ENCODE data around the gene GPR137.

Gene GPR137

DNA sequence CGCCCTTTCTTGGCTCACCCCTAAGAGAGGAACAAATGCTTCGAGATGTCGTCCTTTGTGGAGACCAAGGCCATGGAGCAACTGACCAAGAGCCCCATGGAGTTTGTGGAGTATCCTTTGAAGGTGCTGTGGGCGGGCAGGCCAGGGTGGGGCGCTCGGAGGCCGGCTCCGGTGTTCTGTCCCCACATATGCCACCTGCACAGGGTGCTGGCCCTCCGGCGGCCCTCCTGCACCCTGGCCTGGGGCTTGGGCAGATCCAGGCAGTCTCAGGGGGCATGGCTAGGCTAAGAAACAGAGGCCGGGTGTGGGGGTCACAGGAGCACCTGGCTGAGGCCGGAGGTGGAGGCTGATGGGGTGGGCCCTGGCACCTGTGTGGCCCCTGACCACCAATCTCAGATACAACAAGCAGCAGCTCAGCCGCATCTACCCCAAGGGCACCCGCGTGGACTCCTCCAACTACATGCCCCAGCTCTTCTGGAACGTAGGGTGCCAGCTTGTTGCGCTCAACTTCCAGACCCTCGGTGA is 24.0 kb upstream of the GPR137 start:
- no peak for TF ChIP-seq POLR2AphosphoS5 (IDR thresholded peaks at IDR 0.05; ENCODE audit: low read depth, low read length)
- no peak for TF ChIP-seq TAF1 (IDR thresholded peaks at IDR 0.05; ENCODE audit: low read depth, low read length)
- no peak for TF ChIP-seq PAX5 (IDR thresholded peaks at IDR 0.05; ENCODE audit: insufficient read depth, low read length, severe bottlenecking)
- no peak for TF ChIP-seq SPI1 (IDR thresholded peaks at IDR 0.05; ENCODE audit: low read depth, low read length)
- TF ChIP-seq POLR2A (IDR thresholded peaks at IDR 0.05; ENCODE audit: low read depth, low read length): no peak
- no peak for TF ChIP-seq POU2F2 (IDR thresholded peaks at IDR 0.05; ENCODE audit: low read depth, low read length)
- DNase-seq (ENCODE audit: insufficient read length, low spot score): no peak
- FAIRE-seq: no peak

DNA sequence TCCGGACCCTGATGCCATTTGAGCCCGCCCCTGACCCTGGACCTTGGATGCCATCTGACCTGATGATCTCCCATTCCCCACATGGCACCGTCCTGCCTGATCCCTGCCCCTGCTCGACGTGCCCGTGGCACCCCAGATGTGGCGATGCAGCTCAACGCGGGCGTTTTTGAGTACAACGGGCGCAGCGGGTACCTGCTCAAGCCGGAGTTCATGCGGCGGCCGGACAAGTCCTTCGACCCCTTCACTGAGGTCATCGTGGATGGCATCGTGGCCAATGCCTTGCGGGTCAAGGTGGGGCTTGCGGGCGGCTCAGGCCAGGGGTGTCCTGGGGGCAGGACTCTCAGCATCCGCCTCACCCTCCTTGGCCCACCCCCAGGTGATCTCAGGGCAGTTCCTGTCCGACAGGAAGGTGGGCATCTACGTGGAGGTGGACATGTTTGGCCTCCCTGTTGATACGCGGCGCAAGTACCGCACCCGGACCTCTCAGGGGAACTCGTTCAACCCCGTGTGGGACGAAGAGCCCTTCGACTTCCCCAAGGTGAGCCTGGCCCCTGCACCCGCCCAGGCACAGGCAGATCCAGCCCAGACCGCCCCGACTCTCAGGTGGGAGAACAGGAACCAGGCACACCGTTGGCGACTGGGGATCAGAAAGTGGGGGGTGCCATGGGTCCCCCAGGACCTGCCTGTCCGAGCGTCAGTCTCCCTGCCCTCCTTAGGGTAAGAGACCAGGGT is 23.2 kb upstream of the GPR137 start:
- FAIRE-seq (no peak), DNase-seq (ENCODE audit: insufficient read length, low spot score) (no peak)
- TF ChIP-seq TAF1 (IDR thresholded peaks at IDR 0.05; ENCODE audit: low read depth, low read length) (no peak), POLR2AphosphoS5 (IDR thresholded peaks at IDR 0.05; ENCODE audit: low read depth, low read length) (no peak), PAX5 (IDR thresholded peaks at IDR 0.05; ENCODE audit: insufficient read depth, low read length, severe bottlenecking) (no peak), POU2F2 (IDR thresholded peaks at IDR 0.05; ENCODE audit: low read depth, low read length) (no peak), SPI1 (IDR thresholded peaks at IDR 0.05; ENCODE audit: low read depth, low read length) (no peak), POLR2A (IDR thresholded peaks at IDR 0.05; ENCODE audit: low read depth, low read length) (no peak)

DNA sequence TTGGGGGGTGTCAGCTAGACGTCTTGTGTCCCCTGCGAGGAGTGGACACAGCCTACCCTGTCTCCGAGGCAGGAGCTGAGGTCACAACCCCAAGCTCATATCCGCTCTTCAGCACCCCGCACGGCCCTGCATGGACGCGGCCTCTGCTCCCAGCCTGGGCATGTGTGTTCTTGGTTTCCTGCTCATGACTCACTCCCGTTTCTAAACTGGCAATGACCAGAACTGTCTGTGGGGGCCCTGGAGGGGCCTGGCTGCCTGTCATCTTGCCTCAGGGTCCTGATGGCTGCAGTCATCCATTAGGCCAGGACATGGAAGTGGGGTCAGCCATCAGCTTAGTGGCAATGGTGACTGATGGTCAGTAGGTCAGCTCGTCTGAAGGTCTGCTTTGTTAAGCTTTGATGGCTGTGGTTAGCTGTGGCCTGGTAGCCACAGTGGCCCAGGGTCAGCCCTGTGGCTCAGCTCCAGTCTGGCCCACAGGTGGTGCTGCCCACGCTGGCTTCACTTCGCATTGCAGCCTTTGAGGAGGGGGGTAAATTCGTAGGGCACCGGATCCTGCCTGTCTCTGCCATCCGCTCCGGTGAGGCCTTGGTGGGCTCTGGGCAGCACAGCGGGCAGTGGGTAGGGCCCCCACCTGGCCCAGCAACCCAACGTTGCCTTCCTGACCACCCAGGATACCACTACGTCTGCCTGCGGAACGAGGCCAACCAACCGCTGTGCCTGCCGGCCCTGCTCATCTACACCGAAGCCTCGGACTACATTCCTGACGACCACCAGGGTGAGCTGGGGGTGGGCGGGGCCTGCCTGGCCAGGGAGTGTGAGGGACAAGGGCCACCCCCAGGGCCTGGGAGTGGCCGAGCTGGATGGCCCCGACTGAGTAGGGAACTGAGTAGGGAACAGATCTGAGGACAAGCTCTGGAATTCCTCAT is 22.4 kb upstream of the GPR137 start:
- no peak for FAIRE-seq
- no peak for DNase-seq (ENCODE audit: insufficient read length, low spot score)
- TF ChIP-seq POLR2A (IDR thresholded peaks at IDR 0.05; ENCODE audit: low read depth, low read length) (no peak), POLR2AphosphoS5 (IDR thresholded peaks at IDR 0.05; ENCODE audit: low read depth, low read length) (no peak), TAF1 (IDR thresholded peaks at IDR 0.05; ENCODE audit: low read depth, low read length) (no peak), POU2F2 (IDR thresholded peaks at IDR 0.05; ENCODE audit: low read depth, low read length) (no peak), SPI1 (IDR thresholded peaks at IDR 0.05; ENCODE audit: low read depth, low read length) (no peak), PAX5 (IDR thresholded peaks at IDR 0.05; ENCODE audit: insufficient read depth, low read length, severe bottlenecking) (no peak)

DNA sequence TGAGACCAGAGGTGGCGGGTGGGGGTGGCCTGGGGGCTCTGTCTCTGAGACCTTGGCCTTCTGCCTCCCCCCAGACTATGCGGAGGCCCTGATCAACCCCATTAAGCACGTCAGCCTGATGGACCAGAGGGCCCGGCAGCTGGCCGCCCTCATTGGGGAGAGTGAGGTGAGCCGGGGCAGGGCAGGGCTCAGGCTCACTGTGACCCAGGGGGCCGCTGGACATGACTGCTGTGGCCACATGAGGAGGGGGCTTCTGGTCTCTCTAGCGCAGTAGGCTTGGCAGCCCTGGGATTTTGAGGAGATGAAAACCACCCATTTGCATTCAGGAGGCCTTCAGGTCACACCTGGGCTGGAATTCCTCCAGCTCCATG is 21.7 kb upstream of the GPR137 start:
- TF ChIP-seq SPI1 (IDR thresholded peaks at IDR 0.05; ENCODE audit: low read depth, low read length) (no peak), POLR2AphosphoS5 (IDR thresholded peaks at IDR 0.05; ENCODE audit: low read depth, low read length) (no peak), PAX5 (IDR thresholded peaks at IDR 0.05; ENCODE audit: insufficient read depth, low read length, severe bottlenecking) (no peak), POU2F2 (IDR thresholded peaks at IDR 0.05; ENCODE audit: low read depth, low read length) (no peak), POLR2A (IDR thresholded peaks at IDR 0.05; ENCODE audit: low read depth, low read length) (no peak), TAF1 (IDR thresholded peaks at IDR 0.05; ENCODE audit: low read depth, low read length) (no peak)
- FAIRE-seq (no peak), DNase-seq (ENCODE audit: insufficient read length, low spot score) (no peak)

DNA sequence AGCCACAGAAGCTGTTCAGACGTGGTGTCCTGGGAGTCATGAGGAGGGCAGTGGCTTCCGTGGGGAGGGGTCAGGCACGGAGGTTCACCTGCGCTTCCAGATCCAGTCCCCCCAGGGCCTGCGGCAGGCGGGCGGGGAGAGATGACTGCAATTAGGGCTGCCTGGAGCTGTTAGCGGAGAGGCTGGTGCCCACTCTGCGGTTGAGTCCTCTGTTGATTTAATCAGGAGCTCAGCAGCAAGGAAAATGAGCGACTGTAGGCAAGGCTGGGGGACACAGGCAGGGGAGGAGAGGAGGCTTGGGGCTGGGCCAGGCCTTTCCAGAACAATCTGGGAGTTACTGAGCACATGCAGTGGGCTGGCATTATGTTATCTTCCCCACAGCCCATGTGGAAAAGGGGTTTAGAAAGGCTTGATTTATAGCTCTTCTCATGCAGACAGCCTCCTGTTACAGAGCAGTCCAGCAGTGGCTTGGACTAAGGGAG is 21.2 kb upstream of the GPR137 start:
- no peak for DNase-seq (ENCODE audit: insufficient read length, low spot score)
- no peak for FAIRE-seq
- TF ChIP-seq SPI1 (IDR thresholded peaks at IDR 0.05; ENCODE audit: low read depth, low read length) (no peak), POU2F2 (IDR thresholded peaks at IDR 0.05; ENCODE audit: low read depth, low read length) (no peak), TAF1 (IDR thresholded peaks at IDR 0.05; ENCODE audit: low read depth, low read length) (no peak), POLR2AphosphoS5 (IDR thresholded peaks at IDR 0.05; ENCODE audit: low read depth, low read length) (no peak)

DNA sequence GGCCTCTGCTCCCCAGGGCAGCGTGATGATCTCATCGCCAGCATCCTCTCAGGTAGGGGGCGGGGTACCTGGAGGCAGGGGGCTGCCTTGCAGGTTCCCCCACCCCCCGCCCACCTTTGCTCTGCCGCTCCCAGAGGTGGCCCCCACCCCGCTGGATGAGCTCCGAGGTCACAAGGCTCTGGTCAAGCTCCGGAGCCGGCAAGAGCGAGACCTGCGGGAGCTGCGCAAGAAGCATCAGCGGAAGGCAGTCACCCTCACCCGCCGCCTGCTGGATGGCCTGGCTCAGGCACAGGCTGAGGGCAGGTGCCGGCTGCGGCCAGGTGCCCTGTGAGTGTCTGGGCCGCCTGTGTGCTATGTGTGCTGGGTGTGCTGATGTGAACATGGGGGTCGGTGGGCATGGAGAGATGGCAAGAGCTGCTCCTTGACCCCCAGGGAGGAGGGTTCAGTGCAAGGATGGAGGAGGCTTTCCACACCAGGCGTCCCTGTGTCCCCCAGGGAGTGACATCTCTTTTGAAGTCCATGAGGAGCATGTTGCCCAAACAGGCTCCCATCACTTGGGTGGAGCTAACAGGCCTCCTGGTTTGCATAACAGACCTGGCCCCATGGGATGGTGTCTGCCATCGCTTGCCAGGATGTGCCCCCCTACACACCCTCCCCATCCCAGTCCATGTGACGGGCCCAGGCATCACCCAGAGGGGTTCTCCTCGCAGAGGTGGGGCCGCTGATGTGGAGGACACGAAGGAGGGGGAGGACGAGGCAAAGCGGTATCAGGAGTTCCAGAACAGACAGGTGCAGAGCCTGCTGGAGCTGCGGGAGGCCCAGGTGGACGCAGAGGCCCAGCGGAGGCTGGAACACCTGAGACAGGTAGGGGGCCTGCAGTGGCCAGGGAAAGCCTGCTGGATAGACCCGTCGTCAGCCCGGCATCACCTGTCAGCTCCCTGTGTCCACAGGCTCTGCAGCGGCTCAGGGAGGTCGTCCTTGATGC is 20.2 kb upstream of the GPR137 start:
- TF ChIP-seq POLR2AphosphoS5 (IDR thresholded peaks at IDR 0.05; ENCODE audit: low read depth, low read length) (no peak), TAF1 (IDR thresholded peaks at IDR 0.05; ENCODE audit: low read depth, low read length) (no peak), SPI1 (IDR thresholded peaks at IDR 0.05; ENCODE audit: low read depth, low read length) (no peak), POU2F2 (IDR thresholded peaks at IDR 0.05; ENCODE audit: low read depth, low read length) (no peak), PAX5 (IDR thresholded peaks at IDR 0.05; ENCODE audit: insufficient read depth, low read length, severe bottlenecking) (no peak), POLR2A (IDR thresholded peaks at IDR 0.05; ENCODE audit: low read depth, low read length) (no peak)
- no peak for DNase-seq (ENCODE audit: insufficient read length, low spot score)
- no peak for FAIRE-seq

DNA sequence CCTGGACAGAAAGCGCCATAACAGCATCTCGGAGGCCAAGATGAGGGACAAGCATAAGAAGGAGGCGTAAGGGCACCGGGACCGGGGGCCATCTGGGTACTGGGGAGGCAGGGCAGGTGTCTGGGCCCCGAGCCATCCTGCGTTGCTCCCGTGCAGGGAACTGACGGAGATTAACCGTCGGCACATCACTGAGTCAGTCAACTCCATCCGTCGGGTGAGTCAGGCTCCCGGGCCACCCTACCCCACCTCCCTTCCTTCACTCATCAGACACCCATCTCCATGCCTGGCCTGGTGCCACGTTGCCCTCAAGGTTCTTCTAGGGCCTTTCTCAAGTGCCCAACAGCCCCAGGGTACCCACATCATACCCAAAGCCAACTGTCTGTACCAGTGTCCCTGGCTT is 19.3 kb upstream of the GPR137 start:
- FAIRE-seq: no peak
- no peak for DNase-seq (ENCODE audit: insufficient read length, low spot score)
- no peak for TF ChIP-seq PAX5 (IDR thresholded peaks at IDR 0.05; ENCODE audit: insufficient read depth, low read length, severe bottlenecking)
- no peak for TF ChIP-seq POU2F2 (IDR thresholded peaks at IDR 0.05; ENCODE audit: low read depth, low read length)
- TF ChIP-seq TAF1 (IDR thresholded peaks at IDR 0.05; ENCODE audit: low read depth, low read length): no peak
- no peak for TF ChIP-seq POLR2AphosphoS5 (IDR thresholded peaks at IDR 0.05; ENCODE audit: low read depth, low read length)
- no peak for TF ChIP-seq POLR2A (IDR thresholded peaks at IDR 0.05; ENCODE audit: low read depth, low read length)
- TF ChIP-seq SPI1 (IDR thresholded peaks at IDR 0.05; ENCODE audit: low read depth, low read length): no peak

DNA sequence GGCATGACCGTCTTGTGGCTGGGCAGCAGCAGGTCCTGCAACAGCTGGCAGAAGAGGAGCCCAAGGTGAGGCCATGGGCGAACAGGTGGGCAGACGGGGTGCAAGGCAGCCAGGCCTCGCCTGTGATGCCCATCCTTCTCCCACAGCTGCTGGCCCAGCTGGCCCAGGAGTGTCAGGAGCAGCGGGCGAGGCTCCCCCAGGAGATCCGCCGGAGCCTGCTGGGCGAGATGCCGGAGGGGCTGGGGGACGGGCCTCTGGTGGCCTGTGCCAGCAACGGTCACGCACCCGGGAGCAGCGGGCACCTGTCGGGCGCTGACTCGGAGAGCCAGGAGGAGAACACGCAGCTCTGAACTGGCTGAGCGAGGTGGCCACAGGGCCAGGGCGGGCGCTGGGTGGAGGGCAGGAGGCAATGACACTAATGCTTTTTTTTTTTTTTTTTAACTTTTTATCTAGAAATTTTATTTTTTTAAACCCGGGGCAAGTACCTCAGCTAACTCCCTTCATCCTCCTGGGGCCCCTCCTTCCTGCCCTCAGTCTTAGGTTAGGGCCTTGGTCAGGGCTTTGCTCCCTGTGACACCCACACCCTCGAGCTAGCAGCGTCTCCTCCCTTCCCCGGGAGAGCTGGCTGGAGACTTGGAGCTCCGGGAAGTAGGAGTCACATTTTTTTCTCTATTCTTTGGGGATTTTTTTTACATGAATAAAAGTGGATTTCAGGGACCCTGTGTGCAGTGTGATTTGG is 18.3 kb upstream of the GPR137 start:
- FAIRE-seq (no peak), DNase-seq (ENCODE audit: insufficient read length, low spot score) (no peak)
- no peak for TF ChIP-seq POLR2AphosphoS5 (IDR thresholded peaks at IDR 0.05; ENCODE audit: low read depth, low read length)
- TF ChIP-seq POU2F2 (IDR thresholded peaks at IDR 0.05; ENCODE audit: low read depth, low read length): no peak
- no peak for TF ChIP-seq POLR2A (IDR thresholded peaks at IDR 0.05; ENCODE audit: low read depth, low read length)
- TF ChIP-seq TAF1 (IDR thresholded peaks at IDR 0.05; ENCODE audit: low read depth, low read length): no peak
- TF ChIP-seq SPI1 (IDR thresholded peaks at IDR 0.05; ENCODE audit: low read depth, low read length): no peak
- no peak for TF ChIP-seq PAX5 (IDR thresholded peaks at IDR 0.05; ENCODE audit: insufficient read depth, low read length, severe bottlenecking)
